ENCODE results near the gene CFAP97D1.
A peak's percentile ranks its signal among the peaks of the same experiment; 100 is the strongest.
"Not testable (repeated sequence)": the region's sequence is repeated elsewhere in the genome, so short reads cannot be mapped to it uniquely, and the experiment has no call there.

The CFAP97D1 gene

DNA sequence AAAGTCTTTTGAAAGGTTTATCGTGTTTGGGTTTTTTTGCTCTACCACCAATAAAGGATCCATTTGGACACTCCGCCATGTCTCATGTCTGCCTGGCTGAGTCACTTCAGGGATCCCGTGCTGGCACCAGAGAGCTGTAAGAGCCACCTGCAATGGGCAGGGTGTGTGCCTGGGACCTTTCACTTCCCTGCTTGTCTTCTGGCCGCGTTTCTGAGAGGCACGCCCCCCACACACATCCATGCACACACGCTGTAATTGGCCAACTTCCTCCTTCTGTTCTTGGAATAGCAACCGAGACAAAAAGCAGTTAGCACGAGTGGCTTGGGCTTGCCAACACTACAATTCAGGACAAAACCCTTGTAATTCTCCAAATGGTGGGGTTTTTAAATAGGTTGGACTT lies 11.9 kb upstream of the CFAP97D1 start:
- no peak for DNase-seq (ENCODE audit: low spot score)

DNA sequence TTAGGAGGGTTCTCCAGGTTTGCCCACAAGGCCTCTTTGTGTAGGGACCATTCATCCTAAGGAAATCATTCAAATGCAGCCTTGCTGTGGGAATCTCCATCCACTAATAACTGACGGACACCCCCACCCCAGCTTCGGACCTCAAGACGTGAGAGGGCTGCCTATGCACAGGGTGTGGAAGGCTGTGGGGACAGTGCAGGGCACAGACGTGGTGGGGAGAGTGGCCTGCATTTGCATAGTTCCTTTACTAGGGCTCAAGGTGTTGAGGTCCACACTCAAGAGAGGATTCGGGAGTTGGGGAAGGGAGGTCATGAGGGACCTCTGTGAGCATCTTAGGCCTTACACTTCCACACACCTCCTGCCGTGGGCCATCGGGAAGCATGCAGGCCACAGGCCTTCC lies 11.3 kb upstream of the CFAP97D1 start:
- no peak for DNase-seq (ENCODE audit: low spot score)

DNA sequence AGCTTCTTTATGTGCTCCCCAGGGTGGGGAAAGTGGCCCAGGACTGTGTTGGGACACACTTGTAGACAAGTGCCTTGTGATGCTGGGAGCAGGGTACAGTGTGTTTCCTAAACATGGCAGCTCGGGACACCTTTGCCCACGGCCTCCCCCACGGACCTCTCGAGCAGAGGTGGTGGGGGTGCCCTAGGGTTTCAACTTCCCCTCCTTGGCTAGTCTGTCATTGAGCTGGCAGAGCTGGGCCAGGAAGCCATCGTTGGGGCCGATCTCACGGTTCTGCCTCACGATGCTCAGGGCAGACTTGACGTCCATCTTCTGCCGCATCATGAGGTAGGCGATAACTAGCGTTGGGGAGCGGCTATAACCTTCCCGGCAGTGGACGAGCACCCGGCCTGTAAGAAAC lies 10.8 kb upstream of the CFAP97D1 start:
- DNase-seq (ENCODE audit: low spot score), result no peak

DNA sequence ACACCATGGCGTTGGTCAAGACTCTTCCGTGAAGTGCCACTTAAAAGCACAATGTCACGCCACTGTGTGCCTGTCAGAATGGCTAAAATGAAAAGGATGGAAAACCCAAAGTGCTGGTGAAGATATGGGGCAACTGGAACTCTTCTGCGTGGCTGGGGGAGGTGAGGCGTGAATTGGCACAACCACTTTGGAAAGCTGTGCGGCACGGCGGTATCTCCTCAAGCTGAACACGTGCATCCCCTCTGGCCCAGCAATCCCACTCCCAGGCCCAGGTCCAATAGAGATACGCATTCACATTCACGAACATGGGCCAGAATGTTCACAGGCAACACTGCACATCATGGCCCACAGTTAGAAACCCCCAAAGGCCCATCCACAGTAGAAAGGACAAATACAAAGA lies 10.4 kb upstream of the CFAP97D1 start:
- DNase-seq (ENCODE audit: low spot score), result no peak

DNA sequence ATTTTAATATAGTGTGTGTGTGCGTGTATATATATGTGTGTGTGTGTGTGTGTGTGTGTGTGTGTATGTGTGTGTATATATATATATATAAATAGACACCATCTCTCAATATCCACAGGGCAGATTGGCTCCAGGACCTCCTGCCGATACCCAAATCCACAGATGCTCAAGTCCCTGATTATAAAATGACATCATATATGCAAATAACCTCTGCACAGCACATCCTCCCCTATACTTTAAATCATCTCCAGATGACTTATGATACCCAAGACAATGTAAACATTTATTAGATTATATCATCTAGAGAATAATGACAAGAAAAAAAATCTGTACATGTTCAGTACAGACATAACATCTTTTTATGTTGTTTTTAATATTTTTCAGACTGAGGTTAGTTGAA lies 9.3 kb upstream of the CFAP97D1 start:
- no peak for DNase-seq (ENCODE audit: low spot score)

DNA sequence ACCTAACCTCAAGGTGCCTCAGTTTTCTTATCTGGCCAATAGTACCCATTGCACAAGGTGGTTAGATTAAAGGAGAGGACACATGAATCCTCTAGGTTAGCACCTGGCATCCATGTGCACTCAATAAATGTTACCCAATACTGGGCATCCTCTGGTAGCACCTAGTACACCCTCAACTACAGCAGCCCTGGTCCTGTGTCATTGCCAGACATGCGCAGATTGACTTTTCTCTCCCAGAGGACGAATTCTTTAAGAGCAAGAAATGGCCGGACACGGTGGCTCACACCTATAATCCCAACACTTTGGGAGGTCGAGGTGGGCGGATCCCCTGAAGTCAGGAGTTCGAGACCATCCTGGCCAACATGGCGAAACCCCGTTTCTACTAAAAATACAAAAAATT lies 8.8 kb upstream of the CFAP97D1 start:
- DNase-seq (ENCODE audit: low spot score), result no peak

DNA sequence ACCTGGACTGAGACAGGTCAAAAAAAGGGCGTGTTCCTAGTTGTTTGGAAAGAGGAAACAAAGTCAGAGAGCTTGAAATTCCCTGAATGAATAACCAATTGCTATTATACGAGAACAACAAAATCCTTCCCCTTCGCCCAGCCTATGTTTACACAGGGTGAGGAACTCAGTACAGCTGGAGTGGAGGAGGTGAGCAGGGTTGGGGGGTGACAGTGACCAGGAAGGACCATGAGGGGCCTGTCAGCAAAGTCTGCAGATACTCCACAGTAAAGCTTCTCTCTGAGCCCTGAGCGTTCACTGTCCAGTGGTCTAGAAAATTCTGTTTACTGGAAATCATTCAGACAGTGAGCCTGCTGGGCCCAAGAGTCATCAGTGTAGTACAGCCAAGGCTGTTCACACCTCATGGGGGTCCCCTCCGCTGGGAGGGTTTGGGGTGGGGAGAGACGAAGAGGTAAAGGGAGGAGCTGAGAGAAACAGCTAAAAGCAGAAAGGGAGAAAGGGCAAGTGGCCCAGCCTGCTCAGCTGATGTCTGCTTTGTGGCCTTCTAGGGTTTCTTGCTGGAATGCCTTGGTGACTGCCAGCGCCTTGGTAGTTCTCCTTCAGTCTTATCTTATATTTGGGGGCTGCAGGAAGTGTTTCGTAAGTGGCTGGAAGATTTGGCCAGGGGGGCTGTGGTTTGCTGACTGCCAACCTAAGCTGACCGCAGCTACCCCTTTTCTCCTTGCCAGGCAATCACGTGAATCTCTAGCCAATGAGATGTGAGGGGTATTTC lies 7.2 kb upstream of the CFAP97D1 start:
- DNase-seq (ENCODE audit: low spot score), result no peak

DNA sequence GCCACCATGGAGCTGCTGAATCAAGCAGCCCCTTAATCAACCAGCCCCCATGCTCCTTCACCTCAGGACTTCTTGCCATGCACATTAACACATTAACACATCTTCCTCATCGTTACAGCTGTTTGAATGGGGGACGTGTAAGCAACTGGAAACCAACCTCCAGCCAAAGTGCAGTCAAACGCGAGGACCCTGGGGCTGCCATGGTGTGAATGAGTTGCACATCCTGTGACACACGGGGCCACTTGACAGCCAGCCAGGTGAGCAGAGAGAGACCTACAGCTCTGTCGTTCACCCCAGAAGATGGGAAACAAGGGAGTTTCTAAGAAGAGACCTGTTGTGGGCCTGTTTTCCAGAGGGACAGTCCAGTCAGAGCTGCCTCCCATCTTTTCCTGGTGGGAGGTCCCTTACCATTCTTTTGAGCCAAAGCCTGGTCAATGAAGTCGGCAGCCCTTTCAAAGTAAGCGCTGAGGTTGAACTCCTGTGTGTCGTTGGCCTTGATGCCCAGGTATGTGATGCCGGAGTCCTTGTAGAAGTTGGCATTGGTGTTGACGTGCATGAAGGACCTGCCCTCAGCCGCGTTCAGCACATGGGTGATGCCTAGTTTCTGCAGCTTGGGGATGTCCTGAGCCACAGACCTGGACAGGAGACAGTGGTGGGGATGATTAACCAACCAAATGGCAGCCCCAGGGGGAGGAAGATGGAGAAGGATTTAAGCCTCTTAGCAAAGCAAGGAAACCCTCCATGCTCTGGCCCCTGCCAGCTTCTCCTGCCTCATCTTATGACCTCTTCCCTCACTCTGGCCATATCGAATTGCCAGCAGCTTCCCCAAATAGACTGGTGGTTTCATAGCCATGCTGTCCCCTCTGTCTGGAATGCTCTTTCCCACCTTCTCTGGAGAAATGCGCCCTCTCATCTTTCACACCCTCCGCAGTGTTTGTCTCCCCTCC lies 5.7 kb upstream of the CFAP97D1 start:
- no peak for DNase-seq (ENCODE audit: low spot score)

DNA sequence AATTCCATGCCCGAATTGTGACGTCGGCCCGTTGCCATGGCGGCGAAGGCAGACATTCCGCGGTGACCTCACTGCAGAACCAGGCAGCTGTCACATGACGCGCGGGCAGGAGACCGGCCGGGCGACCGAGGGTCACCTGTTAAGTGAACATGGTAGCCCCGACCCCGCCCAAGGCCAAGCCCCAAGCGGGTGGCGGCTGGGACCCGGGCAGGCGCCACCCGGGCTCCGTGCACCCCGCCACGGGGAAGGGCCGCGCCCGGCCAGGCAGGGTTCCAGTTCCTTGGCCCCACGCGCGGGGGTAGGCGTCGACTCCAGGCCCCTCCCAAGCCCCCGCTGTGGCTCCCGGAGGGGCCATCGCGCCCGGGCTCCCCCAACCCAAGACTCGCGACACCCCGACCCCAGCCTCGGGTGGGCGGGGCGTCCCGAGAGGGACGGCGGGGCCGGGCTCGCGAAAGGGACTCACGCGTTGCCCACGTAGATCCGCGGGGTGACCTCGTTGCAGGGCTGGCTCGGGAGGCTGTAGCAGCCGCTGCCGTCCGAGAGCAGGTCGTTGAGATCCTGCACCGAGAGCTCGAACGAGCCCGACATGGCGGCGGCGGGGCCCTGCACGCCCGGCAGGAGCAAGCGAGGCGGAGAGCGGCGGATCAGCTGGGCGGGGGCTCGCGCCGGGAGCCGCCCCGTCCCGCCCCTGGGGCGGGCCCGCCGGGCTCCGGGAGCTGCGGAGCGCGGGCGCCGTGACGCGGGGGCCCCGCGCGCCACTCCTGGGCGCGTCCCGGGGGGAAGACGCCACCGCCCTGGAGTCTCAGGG lies 1.7 kb upstream of the CFAP97D1 start, which contains the start of gene DUSP3:
TSS of gene DUSP3 (minus strand) at position 641 of the 808 bp plus-strand sequence. CDS start at position 588, 53 bp downstream.
- DNase-seq (ENCODE audit: low spot score), result peak; percentile 55

DNA sequence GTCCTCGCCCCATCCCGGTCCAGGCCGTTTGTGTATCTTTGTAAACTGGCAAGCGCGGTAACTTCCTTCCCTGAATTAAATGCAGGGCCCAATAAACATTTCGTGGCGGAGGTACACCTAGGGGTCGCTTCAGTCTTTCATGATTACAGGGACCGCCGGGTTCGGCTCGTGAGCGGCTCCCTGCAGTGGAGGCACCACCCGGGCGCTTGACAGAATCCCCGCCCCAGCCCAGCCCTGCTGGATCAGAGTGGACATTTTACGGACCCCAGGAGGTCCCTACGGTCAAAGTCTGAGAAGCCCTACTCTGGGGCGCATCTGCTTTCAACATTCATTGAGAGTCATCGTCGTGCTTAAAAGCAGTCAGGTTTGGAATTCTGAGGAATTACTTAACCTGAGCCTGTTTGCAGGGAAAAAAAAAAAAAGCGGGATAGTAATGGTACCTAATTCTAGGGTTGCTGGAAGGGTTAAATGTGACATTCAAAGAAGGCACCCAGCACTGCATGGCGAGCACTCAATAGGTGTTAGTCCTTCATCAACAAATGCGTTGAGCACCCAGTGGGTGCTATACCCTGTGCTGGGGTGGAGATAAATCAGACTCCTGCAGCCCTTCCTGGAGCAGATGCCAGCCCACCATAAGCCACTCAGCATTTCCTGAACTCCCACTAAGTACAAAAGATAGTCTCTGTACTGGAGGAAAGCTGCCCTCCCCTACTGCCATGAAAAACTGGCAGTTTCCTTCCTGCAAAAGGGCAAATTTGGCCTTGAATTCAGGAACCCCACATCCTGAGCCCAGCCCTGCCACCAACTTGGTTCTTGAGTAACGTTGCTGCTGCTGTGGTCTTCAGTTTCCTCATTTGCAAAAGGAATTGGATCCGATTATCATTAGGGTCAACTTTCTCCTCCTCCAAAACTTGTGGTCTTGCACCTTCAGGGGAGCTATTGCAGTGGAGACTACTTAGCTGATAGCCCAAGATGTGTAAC lies 800 bp upstream of the CFAP97D1 start:
- no peak for DNase-seq (ENCODE audit: low spot score)

DNA sequence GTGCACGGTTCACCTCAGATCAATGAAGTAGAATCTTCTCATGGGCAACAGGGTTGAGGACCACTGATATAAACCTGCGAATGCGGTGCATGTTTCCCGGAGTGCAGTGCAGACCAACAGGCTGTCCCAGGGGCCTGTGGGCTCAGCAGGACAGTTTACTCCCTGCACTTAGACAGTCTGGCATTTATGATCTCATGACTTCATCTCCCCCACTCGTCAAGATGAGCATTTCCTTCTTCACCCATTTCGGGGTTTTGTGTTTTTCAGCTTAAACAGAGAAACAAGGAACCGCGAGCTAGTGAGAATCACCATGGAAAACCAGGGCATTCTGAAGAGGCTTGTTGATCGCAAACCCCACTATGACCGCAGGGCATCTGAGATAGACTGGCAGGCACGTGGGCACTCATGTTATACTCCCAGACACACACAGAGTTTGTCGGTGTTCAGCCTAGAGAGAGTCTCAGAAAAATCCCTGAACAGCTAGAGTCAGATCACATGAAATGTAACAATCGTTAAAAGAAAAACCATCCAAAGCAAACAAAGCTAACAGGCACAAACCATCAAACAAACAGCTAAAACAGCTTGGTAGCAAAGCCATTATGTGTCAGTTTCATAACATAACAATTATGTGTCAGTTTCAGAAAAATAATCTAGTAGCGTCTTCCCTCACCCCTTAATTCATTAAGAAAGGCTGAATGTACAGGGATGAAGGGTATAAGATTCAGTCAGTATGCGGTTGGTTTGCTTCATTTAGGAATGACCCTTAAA lies 2.9 kb downstream of the CFAP97D1 start:
- no peak for DNase-seq (ENCODE audit: low spot score)

DNA sequence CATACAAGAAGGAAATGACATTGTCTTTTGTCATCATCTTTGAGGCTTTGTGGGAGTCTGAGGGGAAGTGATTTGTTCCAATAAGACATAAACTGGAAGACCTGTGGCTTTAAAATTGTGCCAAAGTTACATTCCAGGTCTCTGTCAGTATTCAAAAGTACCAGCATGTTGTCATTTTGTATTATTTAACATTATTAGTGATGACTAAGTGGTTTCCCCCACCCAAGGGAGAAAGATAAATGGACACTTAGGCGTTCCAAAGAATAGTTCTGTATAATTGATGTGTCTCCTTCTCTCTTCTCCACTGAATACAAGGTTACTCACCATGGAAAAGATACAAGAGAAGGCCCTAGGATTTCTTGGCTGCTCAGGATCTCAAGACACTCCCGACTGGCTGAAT lies 3.8 kb downstream of the CFAP97D1 start:
- no peak for DNase-seq (ENCODE audit: low spot score)

DNA sequence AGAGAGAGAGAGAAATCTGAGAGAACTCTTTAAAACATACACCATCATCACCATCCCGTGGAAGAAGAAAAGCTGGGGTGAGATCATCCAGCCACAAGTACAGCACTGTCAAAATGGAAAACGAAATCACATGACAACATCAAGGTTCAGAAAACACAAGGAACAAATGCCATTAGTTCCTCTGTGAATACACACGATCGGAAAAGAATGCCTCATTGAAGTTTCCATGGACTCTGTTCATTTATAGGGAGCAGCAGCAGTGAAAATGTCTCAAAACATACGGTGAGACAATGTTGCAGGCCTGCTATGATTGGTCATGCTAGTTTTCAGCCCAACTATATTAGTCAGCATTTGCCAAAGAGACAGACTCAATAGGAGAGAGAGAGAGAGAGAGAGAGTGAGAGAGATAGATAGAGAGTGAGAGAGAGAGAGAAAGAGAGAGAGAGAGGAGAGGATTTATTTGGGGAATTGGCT lies 4.4 kb downstream of the CFAP97D1 start:
- DNase-seq (ENCODE audit: low spot score), result no peak

DNA sequence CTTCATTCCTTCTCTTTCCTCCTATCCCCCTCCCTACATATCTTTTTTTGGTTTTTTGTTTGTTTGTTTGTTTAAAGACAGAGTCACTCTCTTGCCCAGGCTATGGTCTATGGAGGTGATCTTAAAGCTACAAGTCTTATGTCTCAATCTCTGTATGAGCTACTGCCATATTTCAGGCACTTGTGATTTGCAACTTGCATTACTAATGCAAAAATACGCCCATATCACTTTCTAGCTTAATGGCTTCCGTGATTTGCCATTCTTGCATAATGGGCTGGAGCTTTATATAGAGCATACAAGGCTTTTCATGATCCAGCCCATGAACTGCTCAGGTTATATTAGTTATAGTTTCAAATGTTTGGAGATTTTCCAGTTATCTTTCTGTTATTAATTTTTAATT lies 7.5 kb downstream of the CFAP97D1 start:
- no peak for DNase-seq (ENCODE audit: low spot score)

DNA sequence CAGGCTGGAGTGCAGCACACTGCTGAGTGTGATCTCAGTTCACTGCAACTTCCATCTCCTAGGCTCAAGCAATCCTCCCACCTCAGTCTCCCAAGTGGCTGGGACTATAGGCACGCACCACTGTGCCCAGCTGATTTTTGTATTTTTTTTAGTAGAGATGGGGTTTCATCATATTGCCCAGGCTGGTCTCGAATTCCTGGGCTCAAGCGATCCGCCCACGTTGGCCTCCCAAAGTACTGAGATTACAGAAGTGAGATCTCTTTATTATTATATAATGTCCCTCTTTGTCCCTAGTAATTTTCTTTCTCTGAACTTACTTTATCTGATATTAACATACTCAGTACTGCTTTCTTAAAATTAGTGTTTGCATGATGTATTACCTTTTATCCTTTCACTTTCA lies 8.3 kb downstream of the CFAP97D1 start:
- no peak for DNase-seq (ENCODE audit: low spot score)

DNA sequence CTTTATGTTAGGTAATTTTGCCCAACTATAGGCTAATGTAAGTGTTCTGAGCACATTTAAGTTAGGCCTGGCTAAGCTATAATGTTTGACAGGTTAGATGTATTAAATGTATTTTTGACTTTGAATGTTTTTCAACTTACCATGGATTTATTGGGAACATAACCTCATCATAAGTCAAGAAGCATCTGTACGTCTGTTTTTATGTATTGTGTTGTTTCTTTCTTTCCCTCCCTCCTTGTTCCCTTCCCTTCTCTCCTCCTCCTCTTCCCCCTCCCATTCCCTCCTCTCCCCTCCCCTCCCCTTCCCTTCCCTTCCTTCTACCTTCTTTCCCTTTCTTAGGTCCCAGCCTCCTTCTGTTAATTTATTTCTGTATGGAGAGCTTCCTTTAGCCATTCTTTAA lies 9.2 kb downstream of the CFAP97D1 start:
- DNase-seq (ENCODE audit: low spot score), result no peak

DNA sequence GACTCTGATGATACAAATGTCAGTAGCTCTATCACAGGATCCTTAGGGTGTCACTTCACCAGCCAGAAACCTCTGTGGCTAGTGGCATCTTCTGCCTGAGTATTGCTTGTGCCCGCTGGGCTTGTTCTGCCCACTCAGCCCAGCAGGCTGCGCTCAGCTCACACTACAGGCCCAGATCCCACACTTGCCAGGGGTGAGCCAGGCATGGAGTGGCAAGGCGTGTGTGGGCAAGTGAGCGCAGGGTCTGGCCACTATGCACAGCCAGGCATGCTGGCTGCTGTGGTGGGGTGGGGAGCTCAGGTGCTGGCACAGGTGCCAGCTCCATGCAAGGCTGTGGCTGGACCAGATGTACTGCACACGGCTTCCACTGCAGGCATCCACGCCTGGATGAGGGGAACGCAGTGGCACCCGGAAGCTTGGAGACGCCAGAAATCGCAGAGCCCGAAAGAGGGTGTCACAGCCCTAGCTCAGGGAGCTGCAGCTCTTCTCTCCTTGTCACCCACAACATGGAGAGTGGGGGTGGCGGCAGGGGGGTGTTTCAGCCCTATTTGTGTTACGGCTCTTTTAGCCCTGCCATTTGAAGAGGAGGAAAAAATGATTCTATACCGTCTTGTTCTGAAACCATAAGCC lies 10.2 kb downstream of the CFAP97D1 start:
- no peak for DNase-seq (ENCODE audit: low spot score)

DNA sequence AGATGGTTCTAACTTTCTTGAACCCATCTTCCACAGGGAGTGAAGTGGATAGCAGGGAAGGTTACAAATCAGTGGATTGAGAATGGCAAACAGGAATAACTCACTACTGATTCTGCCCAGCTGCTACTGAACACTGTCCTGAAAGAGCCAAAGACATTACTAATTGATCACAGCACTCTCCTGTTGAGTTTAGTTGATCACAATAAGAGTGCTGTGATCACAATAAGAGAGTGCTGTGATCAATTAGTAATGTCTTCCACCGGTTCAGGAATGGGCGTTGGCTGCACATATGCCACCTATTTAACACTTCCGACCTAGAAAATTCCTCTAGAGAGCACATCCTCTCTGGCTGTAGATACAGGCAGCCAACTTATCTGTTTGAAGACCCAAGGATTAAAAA lies 11.4 kb downstream of the CFAP97D1 start:
- DNase-seq (ENCODE audit: low spot score), result no peak

DNA sequence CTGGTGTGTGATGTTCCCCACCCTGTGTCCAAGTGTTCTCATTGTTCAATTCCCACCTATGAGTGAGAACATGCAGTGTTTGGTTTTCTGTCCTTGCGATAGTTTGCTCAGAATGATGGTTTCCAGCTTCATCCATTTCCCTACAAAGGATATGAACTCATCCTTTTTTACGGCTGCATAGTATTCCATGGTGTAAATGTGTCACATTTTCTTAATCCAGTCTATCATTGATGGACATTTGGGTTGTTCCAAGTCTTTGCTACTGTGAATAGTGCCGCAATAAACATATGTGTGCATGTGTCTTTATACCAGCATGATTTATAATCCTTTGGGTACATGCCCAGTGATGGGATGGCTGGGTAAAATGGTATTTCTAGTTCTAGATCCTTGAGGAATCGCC lies 12.4 kb downstream of the CFAP97D1 start:
- DNase-seq (ENCODE audit: low spot score), result not testable (repeated sequence)

DNA sequence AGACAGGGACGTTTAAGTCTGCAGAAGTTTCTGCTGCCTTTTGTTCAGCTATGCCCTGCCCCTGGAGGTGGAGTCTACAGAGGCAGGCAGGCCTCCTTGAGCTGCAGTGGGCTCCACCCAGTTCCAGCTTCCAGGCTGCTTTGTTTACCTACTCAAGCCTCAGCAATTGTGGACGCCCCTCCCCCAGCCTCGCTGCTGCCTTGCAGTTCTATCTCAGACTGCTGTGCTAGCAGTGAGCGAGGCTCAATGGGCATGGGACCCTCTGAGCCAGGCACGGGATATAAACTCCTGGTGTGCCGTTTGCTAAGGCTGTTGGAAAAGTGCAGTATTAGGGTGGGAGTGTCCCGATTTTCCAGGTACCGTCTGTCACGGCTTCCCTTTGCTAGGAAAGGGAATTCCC lies 17.8 kb downstream of the CFAP97D1 start:
- not testable (repeated sequence) for DNase-seq (ENCODE audit: low spot score)
